Measurements from ENCODE around the gene EDN3.
"Not testable (repeated sequence)": the region's sequence is repeated elsewhere in the genome, so short reads cannot be mapped to it uniquely, and the experiment has no call there.

Gene EDN3

DNA sequence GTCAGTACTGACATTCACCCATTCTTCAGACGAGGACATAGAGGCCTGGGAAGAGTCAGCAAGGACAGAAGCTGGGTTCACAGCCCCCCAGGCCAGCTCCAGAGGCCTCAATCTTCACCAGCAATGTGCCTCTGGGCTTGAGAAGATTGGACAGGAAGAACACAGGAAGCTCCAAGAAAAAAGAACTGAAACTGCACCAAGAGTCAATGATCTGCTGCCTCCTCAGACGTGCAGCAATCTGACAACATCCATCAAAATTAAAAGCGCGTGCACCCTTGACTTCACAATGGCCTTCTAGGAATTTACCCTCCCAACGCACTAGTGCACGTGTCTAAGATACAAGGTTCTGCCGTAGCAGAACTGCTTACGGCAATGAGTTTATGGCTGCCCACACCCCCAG, 38.0 kb downstream of the EDN3 start:
- DNase-seq: not testable (repeated sequence)

DNA sequence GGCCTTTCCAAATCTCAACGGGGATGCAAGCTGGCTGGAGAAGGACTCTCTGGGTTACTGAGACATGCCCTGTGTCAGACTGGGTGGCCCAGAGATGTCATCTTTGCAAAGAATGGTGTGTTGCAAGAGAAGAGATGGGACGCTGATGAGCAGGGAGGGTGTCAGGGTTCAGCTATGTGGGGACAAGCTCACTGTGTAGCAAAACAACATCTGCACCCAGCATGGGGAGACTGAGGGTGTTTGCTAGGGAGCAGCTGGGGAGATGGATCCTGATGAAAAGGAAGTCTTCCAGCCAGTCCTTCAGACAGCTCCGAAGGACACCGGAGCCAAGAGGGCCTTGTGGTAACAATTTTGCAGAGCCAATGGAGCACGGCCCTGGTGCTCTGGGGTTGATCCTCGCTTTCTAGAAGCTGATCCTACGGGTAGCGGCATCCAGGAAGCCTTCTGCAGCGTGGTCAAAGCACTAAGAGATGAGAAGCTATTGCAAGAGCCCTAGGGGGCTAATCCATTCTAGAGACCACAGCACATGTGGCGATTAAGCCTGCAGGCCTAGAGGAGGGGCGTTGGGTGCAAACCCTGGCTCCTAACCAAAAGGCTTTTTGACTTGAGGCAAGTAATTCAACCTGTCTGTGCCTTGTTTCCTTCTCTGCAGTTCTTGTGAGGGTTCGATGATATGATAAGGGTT, 39.9 kb downstream of the EDN3 start:
- no peak for DNase-seq

DNA sequence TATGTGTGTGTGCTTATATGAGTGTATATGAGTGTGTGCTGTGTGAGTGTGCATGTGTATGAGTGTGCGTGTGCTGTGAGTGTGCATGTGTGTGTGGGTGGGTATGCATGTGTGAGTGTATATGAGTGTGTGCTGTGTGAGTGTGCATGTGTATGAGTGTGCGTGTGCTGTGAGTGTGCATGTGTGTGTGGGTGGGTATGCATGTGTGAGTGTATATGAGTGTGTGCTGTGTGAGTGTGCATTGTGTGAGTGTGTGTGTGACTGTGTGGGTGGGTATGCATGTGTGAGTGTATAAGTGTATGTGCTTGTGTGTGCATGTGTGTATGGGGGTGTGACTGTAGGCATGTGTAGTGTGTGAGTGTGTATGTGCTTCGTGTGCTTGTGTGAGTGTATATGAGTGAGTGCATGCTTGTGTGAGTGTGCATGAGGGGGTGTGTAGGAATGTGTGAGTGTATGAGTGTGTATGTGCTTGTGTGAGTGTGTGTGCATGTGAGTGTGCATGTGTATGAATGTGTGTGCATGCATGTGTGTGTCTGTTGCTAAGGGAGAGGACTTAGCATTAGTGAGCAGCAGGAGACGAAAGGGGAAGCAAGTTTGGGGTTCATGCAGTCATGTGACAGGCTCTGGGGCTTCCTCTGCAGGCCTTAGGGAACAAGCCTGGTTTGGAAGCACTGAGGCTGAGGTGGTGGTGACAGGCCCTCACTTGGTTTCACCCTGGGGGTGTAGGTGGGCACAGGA, 41.0 kb downstream of the EDN3 start:
- not testable (repeated sequence) for DNase-seq

GRCh38 chr20:59342023-59342957, 41.9 kb downstream of the EDN3 start:
- no peak for DNase-seq

GRCh38 chr20:59346061-59346460, 45.6 kb downstream of the EDN3 start:
- no peak for DNase-seq

DNA sequence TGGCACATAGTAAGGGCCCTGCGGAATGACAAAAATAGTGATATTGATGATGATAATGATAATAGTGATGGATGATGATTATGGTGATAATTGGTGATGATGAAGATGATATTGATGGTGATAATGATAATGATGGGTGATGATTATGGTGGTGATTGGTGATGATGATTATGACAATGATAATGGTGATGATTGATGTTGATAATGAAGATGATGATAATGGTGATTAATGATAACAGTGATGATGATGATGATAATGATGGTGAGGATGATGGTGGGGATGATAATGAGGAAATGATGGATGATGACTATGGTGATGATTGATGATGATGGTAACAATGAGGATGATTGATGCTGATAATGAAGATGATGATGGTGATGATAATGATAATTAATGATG, 48.9 kb downstream of the EDN3 start:
- DNase-seq: no peak

- no peak for DNase-seq
These were observed 50.1 kb downstream of the EDN3 start for GRCh38 chr20:59350330-59351156.

DNA sequence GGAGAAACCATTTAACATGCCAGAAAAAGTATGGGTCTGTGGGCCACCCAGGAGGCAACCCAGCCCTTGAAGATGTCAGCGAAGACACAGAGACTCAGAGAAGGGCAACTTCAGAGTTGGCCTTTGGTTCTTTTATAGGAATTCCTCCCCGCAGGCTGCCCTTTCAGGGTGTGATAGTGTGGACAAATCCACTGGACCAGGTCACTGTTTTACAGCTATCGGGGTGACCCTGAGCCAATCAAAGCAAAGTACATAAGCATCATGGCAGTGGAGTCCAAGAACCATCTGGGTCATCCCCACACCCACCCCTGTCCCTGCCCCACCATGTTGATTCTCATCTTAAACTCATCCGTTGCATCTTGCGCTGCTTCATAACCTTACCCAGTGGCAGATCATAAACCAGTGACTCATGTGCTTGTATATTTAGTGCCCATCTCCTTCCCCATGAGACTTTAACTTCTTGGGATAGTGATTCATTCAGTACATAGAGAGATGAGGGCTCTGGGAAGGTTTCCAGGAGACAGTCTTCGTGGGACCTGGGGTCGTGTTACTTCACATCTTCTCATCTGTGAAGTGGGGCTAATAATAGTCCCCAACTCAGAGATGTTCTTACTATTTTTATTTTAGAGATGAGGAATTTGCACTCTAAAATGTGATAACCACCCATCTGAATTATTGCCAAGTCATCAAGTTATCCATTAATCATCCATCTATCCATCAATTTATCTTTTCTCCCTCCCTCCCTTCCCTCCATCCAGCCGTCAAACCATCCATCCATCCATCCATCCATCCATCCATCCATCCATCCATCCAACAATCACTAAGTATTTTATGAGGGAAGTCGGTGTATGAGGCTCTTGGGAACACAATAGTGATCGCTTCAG, 51.0 kb downstream of the EDN3 start:
- no peak for DNase-seq

GRCh38 chr20:59352541-59352940, 52.1 kb downstream of the EDN3 start:
- DNase-seq: no peak

DNA sequence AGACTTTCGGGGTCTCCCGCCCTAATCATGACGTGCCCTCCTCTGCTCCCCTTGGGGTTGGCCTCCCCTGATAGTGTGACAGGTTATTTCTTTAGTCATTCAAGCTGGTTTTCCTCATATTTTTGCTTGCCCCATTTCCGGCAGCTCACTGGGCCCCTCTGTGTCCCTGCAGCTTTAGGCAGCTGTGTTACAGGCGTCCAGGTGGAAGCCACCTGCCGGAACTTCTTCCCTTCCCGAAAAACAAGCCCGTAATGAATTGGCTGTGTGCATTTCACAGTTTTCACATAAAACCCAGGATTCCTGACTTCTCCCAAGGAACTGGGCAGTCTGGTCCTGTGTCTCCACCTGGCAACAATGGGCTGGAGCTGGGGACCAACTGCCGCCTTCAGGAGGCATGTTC, 52.6 kb downstream of the EDN3 start:
- no peak for DNase-seq

- DNase-seq: no peak
These were observed 54.0 kb downstream of the EDN3 start for GRCh38 chr20:59354460-59354859.

- DNase-seq: no peak
These were observed 54.8 kb downstream of the EDN3 start for GRCh38 chr20:59355242-59355641.

GRCh38 chr20:59356662-59357165, 56.3 kb downstream of the EDN3 start:
- DNase-seq: no peak

DNA sequence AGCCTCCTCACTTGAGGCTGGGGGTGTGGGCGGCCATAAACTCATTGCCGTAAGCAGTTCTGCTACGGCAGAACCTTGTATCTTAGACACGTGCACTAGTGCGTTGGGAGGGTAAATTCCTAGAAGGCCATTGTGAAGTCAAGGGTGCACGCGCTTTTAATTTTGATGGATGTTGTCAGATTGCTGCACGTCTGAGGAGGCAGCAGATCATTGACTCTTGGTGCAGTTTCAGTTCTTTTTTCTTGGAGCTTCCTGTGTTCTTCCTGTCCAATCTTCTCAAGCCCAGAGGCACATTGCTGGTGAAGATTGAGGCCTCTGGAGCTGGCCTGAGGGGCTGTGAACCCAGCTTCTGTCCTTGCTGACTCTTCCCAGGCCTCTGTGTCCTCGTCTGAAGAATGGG, 58.4 kb downstream of the EDN3 start:
- not testable (repeated sequence) for DNase-seq

DNA sequence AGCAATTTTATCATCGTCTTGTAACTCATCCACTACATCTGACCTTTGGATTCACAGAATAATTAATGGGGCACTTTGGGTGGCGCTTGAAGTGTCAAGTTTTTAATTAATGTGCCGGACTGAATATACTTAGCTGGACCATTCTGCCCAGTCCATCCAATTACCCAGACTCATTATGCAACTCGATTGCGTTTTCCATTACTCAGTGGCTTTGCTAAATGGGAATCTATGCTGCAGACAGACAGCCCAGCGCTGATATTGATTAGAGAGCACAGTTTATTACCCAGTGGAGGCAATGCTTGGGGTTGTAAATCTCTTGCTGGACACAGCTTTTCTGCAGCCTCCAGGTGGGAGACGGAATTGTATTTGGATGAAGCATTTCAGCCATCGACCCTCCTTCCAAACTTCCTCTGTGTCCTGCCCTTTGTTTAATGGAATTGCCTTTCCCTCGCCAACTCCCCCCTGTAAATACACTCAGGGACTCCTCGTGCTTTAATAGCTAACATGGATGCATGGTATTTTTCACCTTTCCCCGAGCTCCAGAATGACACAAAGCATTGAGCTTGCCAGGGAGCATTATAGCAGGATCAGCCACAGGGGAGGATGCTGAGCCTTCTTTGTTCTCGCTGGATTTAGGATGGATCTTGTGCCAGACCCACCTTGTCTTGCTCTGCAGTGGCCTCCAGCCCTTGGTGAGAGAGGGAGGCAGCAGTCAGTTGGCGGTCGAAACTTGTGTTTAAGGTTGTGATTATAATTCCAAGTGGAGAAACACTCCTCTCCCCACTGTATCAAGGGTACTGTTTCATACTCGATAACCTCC, 59.7 kb downstream of the EDN3 start:
- DNase-seq: no peak

- no peak for DNase-seq
These were observed 60.5 kb downstream of the EDN3 start for GRCh38 chr20:59360934-59361333.

GRCh38 chr20:59361411-59361810, 61.0 kb downstream of the EDN3 start:
- DNase-seq: no peak

DNA sequence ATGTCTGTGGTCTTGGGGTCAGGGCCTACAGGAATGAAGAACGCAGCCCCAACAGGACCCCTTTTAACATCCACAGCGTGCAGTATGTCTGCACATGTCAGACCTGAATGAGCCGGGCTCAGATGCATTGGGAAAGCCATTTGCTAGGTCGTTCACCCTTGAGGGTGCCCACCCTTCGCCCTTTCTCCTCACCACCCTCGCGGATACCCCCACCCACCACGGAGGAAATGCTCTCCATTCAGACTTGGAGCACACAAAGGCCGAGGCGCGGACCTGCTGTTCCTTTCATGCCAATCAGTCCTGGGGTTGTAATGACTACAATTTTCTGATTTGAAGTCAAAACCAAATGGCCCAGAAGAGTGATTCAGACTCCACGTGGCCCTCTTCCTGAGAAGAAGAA, 62.7 kb downstream of the EDN3 start:
- no peak for DNase-seq

DNA sequence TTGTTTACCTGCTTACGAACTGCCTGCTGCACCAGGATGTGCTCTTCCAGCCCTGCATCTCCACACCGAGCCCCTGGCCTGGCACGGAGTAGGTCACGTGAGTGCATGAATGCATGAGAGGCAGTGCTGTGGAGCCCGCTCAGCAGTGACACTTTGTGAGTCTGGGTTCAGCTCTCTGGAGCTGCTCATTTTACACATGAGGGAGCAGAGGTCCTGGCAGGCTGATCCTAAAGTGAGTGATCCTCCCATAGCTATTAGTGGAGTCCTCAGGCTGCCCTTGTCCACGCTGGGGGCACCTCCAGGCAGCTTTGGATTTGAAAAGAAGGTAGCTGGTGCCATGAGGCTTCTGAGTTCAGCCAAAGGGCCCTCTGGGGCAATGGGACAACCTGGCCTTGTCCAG, 64.2 kb downstream of the EDN3 start:
- no peak for DNase-seq

- no peak for DNase-seq
These were observed 65.3 kb downstream of the EDN3 start for GRCh38 chr20:59365611-59366285.

Measured in activated CD4-positive, alpha-beta T cell treated with anti-CD3 and anti-CD28 coated beads for 4 hours (primary cell).